HG02973 (cell line): ENCODE measurements around the gene EXOC3L2.

Source experiments
- ATAC-seq: cut with Tn5 transposase; IDR thresholded peaks from one replicate; pipeline ENCODE4 v1.9.1; 2021; ENCODE audit warnings: moderate library complexity; ENCODE audit not compliant: unreplicated experiment

The EXOC3L2 gene

DNA sequence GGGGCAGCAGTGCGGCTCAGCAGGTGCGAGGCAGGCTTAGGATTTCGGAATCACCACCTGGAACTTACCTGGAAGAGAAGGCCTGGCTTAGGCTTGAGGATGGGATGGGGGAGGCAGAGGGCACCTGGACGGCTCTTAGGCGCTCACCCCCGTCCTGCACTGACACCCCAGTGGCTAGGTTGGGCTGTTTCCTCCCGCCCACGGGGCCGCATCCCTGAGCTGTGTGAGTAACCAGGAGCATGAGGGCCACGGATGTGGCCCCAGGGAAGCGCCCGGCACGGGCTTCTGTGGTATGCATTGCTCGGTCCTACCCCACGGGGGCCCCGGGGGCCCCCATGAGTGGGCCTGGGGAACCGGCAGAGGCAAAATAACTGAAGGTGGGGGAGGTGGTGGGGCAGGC is 82.1 kb downstream of the EXOC3L2 start:
- no peak for ATAC-seq

DNA sequence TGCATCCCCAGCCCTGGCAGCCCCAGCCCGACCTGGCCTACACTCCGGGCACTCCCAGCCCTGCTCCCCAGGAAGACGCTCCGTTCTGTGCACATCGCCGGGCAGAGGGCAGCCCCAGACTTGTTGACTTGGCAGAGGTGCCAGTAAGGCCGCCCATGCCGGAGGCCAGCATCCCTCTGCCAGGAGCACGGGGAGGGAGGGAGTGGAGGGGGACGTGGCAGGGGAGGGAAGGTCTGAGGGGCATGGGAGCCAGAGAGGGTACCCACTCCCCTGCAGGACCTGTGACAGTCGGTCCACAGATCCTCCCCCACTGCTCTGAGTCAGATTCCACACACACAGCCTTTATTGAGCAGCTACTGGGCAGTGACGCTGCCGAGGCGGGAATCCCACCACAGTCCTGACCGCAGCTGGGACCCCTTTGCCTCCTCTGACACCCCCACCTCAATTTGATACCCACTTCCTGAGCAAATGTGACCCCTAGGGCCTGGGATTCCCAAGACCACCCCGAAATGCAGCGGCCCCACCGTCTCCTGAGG is 82.5 kb downstream of the EXOC3L2 start:
- no peak for ATAC-seq
